T-helper 1 cell treated with Interleukin-12 subunit alpha and Interleukin-12 subunit beta and Interleukin-4 antibody, amounts not matched to agents 30 μg/mL and 1 μg/mL, for 36 hours (primary cell): ENCODE measurements around the gene OR2D2.
"Not testable (repeated sequence)": the region's sequence is repeated elsewhere in the genome, so short reads cannot be mapped to it uniquely, and the experiment has no call there.

ENCODE experiments used
- H3K27ac Mint-ChIP-seq: one replicate; pipeline ENCODE4 v1.8.0; 2021; ENCODE audit warnings: mild to moderate bottlenecking, mixed read lengths
- H3K27me3 Mint-ChIP-seq: one replicate; pipeline ENCODE4 v1.8.0; 2021; ENCODE audit warnings: low read depth, mixed read lengths
- H3K36me3 Mint-ChIP-seq: one replicate; pipeline ENCODE4 v1.8.0; 2021; ENCODE audit warnings: low read depth, mixed read lengths
- H3K4me1 Mint-ChIP-seq: one replicate; pipeline ENCODE4 v1.8.0; 2021; ENCODE audit warnings: low read depth, mixed read lengths
- H3K4me3 Mint-ChIP-seq: one replicate; pipeline ENCODE4 v1.8.0; 2021; ENCODE audit warnings: mild to moderate bottlenecking, moderate library complexity, mixed read lengths
- H3K9me3 Mint-ChIP-seq: one replicate; pipeline ENCODE4 v1.8.0; 2021; ENCODE audit warnings: mixed read lengths

Gene OR2D2

GRCh38 chr11:6900327-6900999 is 8.2 kb upstream of the OR2D2 start:
- Mint-ChIP-seq H3K4me1 (no peaks in the 10 kb centered on the region), H3K4me3 (no peak overlapping the region), H3K9me3 (no peaks in the 10 kb centered on the region), H3K36me3 (no peaks in the 10 kb centered on the region), H3K27ac (no peak overlapping the region), H3K27me3 (peaks cover 10% of the 10 kb centered on the region)

GRCh38 chr11:6898911-6899310 is 6.6 kb upstream of the OR2D2 start:
- Mint-ChIP-seq H3K4me3 (no peak overlapping the region), H3K36me3 (no peaks in the 10 kb centered on the region), H3K9me3 (no peaks in the 10 kb centered on the region), H3K27ac (no peak overlapping the region), H3K4me1 (no peaks in the 10 kb centered on the region), H3K27me3 (peaks cover 10% of the 10 kb centered on the region)

- Mint-ChIP-seq H3K36me3 (no peaks in the 10 kb centered on the region), H3K4me1 (no peaks in the 10 kb centered on the region), H3K9me3 (no peaks in the 10 kb centered on the region), H3K27me3 (no peaks in the 10 kb centered on the region), H3K4me3 (no peak overlapping the region), H3K27ac (no peak overlapping the region)
Observed at GRCh38 chr11:6895010-6895409, 2.7 kb upstream of the OR2D2 start.

- H3K9me3 Mint-ChIP-seq = no peaks in the 10 kb centered on the region
- no peak overlapping the region for H3K4me3 Mint-ChIP-seq
- no peaks in the 10 kb centered on the region for H3K36me3 Mint-ChIP-seq
- no peaks in the 10 kb centered on the region for H3K4me1 Mint-ChIP-seq
- no peaks in the 10 kb centered on the region for H3K27me3 Mint-ChIP-seq
- H3K27ac Mint-ChIP-seq = no peak overlapping the region
Observed at GRCh38 chr11:6894097-6894496, 1.8 kb upstream of the OR2D2 start.

- no peaks in the 10 kb centered on the region for H3K36me3 Mint-ChIP-seq
- H3K27ac Mint-ChIP-seq = no peak overlapping the region
- H3K4me3 Mint-ChIP-seq = no peak overlapping the region
Observed at GRCh38 chr11:6889835-6890234, 2.5 kb downstream of the OR2D2 start.

GRCh38 chr11:6888830-6889229 is 3.5 kb downstream of the OR2D2 start:
- Mint-ChIP-seq H3K27me3 (peaks cover 9% of the 10 kb centered on the region), H3K36me3 (no peaks in the 10 kb centered on the region), H3K9me3 (peaks cover 4% of the 10 kb centered on the region), H3K4me3 (no peak overlapping the region), H3K27ac (no peak overlapping the region), H3K4me1 (no peaks in the 10 kb centered on the region)

More at GRCh38 chr11:6889835-6890234, 2.5 kb downstream of the OR2D2 start:
- H3K27me3 Mint-ChIP-seq = peaks cover 6% of the 10 kb centered on the region
- H3K4me1 Mint-ChIP-seq = no peaks in the 10 kb centered on the region
- H3K9me3 Mint-ChIP-seq = peaks cover 4% of the 10 kb centered on the region

- H3K36me3 Mint-ChIP-seq, H3K27ac Mint-ChIP-seq, H3K4me3 Mint-ChIP-seq, H3K4me1 Mint-ChIP-seq, H3K9me3 Mint-ChIP-seq: not testable (repeated sequence)
- peaks cover 16% of the 10 kb centered on the region for H3K27me3 Mint-ChIP-seq
Observed at GRCh38 chr11:6887711-6888110, 4.6 kb downstream of the OR2D2 start.

GRCh38 chr11:6882751-6883150 is 9.5 kb downstream of the OR2D2 start:
- Mint-ChIP-seq H3K36me3 (no peaks in the 10 kb centered on the region), H3K9me3 (no peaks in the 10 kb centered on the region), H3K27me3 (peaks cover 16% of the 10 kb centered on the region), H3K4me1 (no peaks in the 10 kb centered on the region), H3K27ac (no peak overlapping the region), H3K4me3 (no peak overlapping the region)

GRCh38 chr11:6876914-6877313 is 15.4 kb downstream of the OR2D2 start:
- Mint-ChIP-seq H3K36me3 (no peaks in the 10 kb centered on the region), H3K9me3 (no peaks in the 10 kb centered on the region), H3K4me3 (no peak overlapping the region), H3K27me3 (no peaks in the 10 kb centered on the region), H3K4me1 (no peaks in the 10 kb centered on the region), H3K27ac (no peak overlapping the region)

- H3K36me3 Mint-ChIP-seq = no peaks in the 10 kb centered on the region
- H3K27ac Mint-ChIP-seq = no peak within 1 kb of the TSS
- H3K4me3 Mint-ChIP-seq = no peak within 1 kb of the TSS
- H3K27me3 Mint-ChIP-seq = no peaks in the 10 kb centered on the region
- H3K9me3 Mint-ChIP-seq = no peaks in the 10 kb centered on the region
- H3K4me1 Mint-ChIP-seq = no peaks in the 10 kb centered on the region
Observed at GRCh38 chr11:6876325-6876724, 16.0 kb downstream of the OR2D2 start, which contains the start of gene OR10A4. OR10A4 (plus strand) TSS chr11:6876625; CDS start chr11:6876648, 23 bp downstream.

- Mint-ChIP-seq H3K4me3 (no peak overlapping the region), H3K36me3 (no peaks in the 10 kb centered on the region), H3K27ac (no peak overlapping the region), H3K27me3 (no peaks in the 10 kb centered on the region), H3K9me3 (no peaks in the 10 kb centered on the region), H3K4me1 (no peaks in the 10 kb centered on the region)
Observed at GRCh38 chr11:6875761-6876160, 16.5 kb downstream of the OR2D2 start.

GRCh38 chr11:6871278-6871677 is 21.0 kb downstream of the OR2D2 start:
- Mint-ChIP-seq H3K4me3 (no peak overlapping the region), H3K27ac (no peak overlapping the region), H3K27me3 (no peaks in the 10 kb centered on the region), H3K36me3 (no peaks in the 10 kb centered on the region), H3K9me3 (no peaks in the 10 kb centered on the region), H3K4me1 (no peaks in the 10 kb centered on the region)

GRCh38 chr11:6864438-6864837 is 27.9 kb downstream of the OR2D2 start:
- Mint-ChIP-seq H3K36me3 (no peaks in the 10 kb centered on the region), H3K4me3 (no peak overlapping the region), H3K9me3 (peaks cover 4% of the 10 kb centered on the region), H3K4me1 (no peaks in the 10 kb centered on the region), H3K27ac (no peak overlapping the region), H3K27me3 (peaks cover 6% of the 10 kb centered on the region)

- no peak within 1 kb of the TSS for H3K4me3 Mint-ChIP-seq
Observed at GRCh38 chr11:6862961-6863360, 29.3 kb downstream of the OR2D2 start, which contains the start of gene OR10A2. OR10A2 (plus strand) TSS chr11:6863057; CDS start chr11:6869755, 6,698 bp downstream.

GRCh38 chr11:6856871-6857270 is 35.4 kb downstream of the OR2D2 start:
- no peaks in the 10 kb centered on the region for H3K36me3 Mint-ChIP-seq
- no peak overlapping the region for H3K27ac Mint-ChIP-seq

More at GRCh38 chr11:6862961-6863360, 29.3 kb downstream of the OR2D2 start, which contains the start of gene OR10A2:
- Mint-ChIP-seq H3K27me3 (peaks cover 10% of the 10 kb centered on the region), H3K36me3 (no peaks in the 10 kb centered on the region), H3K4me1 (no peaks in the 10 kb centered on the region), H3K27ac (no peak within 1 kb of the TSS), H3K9me3 (peaks cover 4% of the 10 kb centered on the region)

More at GRCh38 chr11:6856871-6857270, 35.4 kb downstream of the OR2D2 start:
- H3K4me1 Mint-ChIP-seq = peaks cover 6% of the 10 kb centered on the region
- no peak overlapping the region for H3K4me3 Mint-ChIP-seq
- peaks cover 4% of the 10 kb centered on the region for H3K27me3 Mint-ChIP-seq
- peaks cover 19% of the 10 kb centered on the region for H3K9me3 Mint-ChIP-seq
